H1 (cell line): Measurements from ENCODE around the gene ITIH4. TPM values are rescaled to one million over a fixed set of nuclear protein-coding genes. Genes with fewer than 3 reads are reported as not detected.

Source experiments
- ASH2L ChIP-seq: fragments of 200-600, 300-600 bp; sonication (generic); IDR thresholded peaks from one replicate; pipeline ENCODE4 v1.7.1; 2017; ENCODE audit warnings: low read length
- HDAC2 ChIP-seq, 2 experiments: fragments of 300-600 bp in 1 of 2; sonication (generic) in 1 of 2; IDR thresholded peaks; 2 replicates each; pipeline ENCODE4 v1.6.1; 2011 to 2012; ENCODE audit warnings: low read depth in 2 of 2, low read length in 2 of 2, mild to moderate bottlenecking in 2 of 2, moderate library complexity in 2 of 2, borderline replicate concordance in 1 of 2, inconsistent platforms in 1 of 2
- SIX5 ChIP-seq: IDR thresholded peaks from 2 replicates; pipeline ENCODE4 v1.6.1; 2011; ENCODE audit warnings: mild to moderate bottlenecking, low read depth, low read length
- TBP ChIP-seq: IDR thresholded peaks from 2 replicates; pipeline ENCODE4 v1.6.1; 2011; ENCODE audit warnings: low read depth, low read length, improper control_type of control experiment
- TCF12 ChIP-seq: IDR thresholded peaks from 2 replicates; pipeline ENCODE4 v1.6.1; 2011; ENCODE audit warnings: low read depth, mild to moderate bottlenecking, low read length
- polyA plus RNA-seq, 7 experiments: library from polyadenylated mRNA; depleted of rRNA in 3 of 7; stranded (reverse) in 5 of 7; unstranded in 2 of 7; fragments of >200 nt in 5 of 7; fragments of 200-250 nt in 2 of 7; gene quantifications; 1 replicate in 5 of 7; 2 replicates in 1 of 7; 4 replicates in 1 of 7; pipeline versions ENCODE4 v1.2.1 to v1.2.3, GENCODE V29; 2011 to 2013; ENCODE audit warnings: missing spikeins in 2 of 7, mixed read lengths in 2 of 7
- total RNA-seq: library from RNA; stranded (reverse); fragmentation: NEBNext Ultra II Directional; extraction: Animal tissue kit (Norgen Biotek cat#: 25700); gene quantifications from 2 replicates; pipeline ENCODE4 v1.2.1, GENCODE V29; 2021
- TF ChIP-seq, protein P1 (sequence below): fragments of 300-600 bp; sonication (generic); IDR thresholded peaks from 2 replicates; pipeline ENCODE4 v1.7.1; 2012; ENCODE audit warnings: low read length, moderate library complexity, mild to moderate bottlenecking, inconsistent platforms; ENCODE audit not compliant: insufficient replicate concordance

Gene ITIH4
- total and polyA plus RNA-seq, 2 of the 8 experiments (the other 6 are each of a cell fraction or from before 2014, with no cell fraction given): 3.4 to 3.7 TPM

DNA sequence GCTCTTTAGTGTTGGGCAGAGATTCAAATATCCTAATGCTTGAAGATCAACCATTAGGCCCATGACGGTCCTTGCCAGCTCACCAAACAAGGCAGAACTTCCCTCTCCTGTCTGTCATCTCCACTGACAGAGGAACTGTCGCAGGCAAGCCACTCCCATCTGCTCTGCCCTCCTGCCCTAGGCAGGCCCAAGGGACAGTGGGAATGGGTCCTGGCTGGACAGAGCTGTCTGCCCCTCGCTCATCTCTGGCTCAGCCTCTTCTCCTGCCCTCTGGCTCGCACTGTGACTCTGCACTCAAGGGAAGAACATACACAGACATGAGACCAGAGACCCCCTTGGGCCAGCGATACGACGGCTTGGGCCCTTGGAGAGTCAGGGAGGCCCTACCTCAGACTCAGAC, 12.0 kb upstream of the ITIH4 start (continued):
- TF ChIP-seq HDAC2 (IDR thresholded peaks at IDR 0.05; ENCODE audit: borderline replicate concordance in 1 of 2, low read depth in 2 of 2, low read length in 2 of 2): no peak
- TF ChIP-seq, protein P1, sequence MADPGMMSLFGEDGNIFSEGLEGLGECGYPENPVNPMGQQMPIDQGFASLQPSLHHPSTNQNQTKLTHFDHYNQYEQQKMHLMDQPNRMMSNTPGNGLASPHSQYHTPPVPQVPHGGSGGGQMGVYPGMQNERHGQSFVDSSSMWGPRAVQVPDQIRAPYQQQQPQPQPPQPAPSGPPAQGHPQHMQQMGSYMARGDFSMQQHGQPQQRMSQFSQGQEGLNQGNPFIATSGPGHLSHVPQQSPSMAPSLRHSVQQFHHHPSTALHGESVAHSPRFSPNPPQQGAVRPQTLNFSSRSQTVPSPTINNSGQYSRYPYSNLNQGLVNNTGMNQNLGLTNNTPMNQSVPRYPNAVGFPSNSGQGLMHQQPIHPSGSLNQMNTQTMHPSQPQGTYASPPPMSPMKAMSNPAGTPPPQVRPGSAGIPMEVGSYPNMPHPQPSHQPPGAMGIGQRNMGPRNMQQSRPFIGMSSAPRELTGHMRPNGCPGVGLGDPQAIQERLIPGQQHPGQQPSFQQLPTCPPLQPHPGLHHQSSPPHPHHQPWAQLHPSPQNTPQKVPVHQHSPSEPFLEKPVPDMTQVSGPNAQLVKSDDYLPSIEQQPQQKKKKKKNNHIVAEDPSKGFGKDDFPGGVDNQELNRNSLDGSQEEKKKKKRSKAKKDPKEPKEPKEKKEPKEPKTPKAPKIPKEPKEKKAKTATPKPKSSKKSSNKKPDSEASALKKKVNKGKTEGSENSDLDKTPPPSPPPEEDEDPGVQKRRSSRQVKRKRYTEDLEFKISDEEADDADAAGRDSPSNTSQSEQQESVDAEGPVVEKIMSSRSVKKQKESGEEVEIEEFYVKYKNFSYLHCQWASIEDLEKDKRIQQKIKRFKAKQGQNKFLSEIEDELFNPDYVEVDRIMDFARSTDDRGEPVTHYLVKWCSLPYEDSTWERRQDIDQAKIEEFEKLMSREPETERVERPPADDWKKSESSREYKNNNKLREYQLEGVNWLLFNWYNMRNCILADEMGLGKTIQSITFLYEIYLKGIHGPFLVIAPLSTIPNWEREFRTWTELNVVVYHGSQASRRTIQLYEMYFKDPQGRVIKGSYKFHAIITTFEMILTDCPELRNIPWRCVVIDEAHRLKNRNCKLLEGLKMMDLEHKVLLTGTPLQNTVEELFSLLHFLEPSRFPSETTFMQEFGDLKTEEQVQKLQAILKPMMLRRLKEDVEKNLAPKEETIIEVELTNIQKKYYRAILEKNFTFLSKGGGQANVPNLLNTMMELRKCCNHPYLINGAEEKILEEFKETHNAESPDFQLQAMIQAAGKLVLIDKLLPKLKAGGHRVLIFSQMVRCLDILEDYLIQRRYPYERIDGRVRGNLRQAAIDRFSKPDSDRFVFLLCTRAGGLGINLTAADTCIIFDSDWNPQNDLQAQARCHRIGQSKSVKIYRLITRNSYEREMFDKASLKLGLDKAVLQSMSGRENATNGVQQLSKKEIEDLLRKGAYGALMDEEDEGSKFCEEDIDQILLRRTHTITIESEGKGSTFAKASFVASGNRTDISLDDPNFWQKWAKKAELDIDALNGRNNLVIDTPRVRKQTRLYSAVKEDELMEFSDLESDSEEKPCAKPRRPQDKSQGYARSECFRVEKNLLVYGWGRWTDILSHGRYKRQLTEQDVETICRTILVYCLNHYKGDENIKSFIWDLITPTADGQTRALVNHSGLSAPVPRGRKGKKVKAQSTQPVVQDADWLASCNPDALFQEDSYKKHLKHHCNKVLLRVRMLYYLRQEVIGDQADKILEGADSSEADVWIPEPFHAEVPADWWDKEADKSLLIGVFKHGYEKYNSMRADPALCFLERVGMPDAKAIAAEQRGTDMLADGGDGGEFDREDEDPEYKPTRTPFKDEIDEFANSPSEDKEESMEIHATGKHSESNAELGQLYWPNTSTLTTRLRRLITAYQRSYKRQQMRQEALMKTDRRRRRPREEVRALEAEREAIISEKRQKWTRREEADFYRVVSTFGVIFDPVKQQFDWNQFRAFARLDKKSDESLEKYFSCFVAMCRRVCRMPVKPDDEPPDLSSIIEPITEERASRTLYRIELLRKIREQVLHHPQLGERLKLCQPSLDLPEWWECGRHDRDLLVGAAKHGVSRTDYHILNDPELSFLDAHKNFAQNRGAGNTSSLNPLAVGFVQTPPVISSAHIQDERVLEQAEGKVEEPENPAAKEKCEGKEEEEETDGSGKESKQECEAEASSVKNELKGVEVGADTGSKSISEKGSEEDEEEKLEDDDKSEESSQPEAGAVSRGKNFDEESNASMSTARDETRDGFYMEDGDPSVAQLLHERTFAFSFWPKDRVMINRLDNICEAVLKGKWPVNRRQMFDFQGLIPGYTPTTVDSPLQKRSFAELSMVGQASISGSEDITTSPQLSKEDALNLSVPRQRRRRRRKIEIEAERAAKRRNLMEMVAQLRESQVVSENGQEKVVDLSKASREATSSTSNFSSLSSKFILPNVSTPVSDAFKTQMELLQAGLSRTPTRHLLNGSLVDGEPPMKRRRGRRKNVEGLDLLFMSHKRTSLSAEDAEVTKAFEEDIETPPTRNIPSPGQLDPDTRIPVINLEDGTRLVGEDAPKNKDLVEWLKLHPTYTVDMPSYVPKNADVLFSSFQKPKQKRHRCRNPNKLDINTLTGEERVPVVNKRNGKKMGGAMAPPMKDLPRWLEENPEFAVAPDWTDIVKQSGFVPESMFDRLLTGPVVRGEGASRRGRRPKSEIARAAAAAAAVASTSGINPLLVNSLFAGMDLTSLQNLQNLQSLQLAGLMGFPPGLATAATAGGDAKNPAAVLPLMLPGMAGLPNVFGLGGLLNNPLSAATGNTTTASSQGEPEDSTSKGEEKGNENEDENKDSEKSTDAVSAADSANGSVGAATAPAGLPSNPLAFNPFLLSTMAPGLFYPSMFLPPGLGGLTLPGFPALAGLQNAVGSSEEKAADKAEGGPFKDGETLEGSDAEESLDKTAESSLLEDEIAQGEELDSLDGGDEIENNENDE: no peak
- no peak for TF ChIP-seq TBP
- no peak for TF ChIP-seq SIX5
- TF ChIP-seq ASH2L: no peak
- no peak for TF ChIP-seq TCF12
